ENCODE measurements around the gene CDX4. TPM values are rescaled to one million over a fixed set of nuclear protein-coding genes. Genes with fewer than 3 reads are reported as not detected.

The CDX4 gene, protein sequence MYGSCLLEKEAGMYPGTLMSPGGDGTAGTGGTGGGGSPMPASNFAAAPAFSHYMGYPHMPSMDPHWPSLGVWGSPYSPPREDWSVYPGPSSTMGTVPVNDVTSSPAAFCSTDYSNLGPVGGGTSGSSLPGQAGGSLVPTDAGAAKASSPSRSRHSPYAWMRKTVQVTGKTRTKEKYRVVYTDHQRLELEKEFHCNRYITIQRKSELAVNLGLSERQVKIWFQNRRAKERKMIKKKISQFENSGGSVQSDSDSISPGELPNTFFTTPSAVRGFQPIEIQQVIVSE
- not detected for total RNA-seq

DNA sequence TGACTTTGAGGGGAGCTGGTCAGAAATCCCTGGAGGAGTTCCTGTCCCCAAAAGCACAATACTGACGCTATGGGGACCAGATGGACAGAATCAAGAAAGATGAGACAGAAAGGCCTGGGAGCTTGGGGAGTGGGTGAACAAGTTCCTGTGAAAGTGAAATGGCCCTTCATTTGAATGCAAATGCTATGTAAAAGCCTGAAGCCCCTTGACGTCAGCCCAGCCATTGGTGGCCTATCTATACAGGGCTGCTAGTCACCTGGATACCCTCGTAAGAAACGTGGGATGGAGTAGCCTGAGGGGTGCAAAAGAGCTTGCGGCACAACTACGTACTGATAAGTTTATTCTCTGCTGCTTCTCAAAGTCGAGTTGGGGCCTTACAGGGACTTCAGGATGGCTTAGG lies at the start of gene CDX4:
Gene CDX4, plus strand, starts transcription at position 223 of the 400 bp plus-strand sequence. CDS start 201 bp downstream, outside the sequence.
- Histone ChIP-seq H3K9me3 (no peaks in the 10 kb centered on the region), H3K27ac (replicated peaks in 1 of 4) (no peak within 1 kb of the TSS), H3K27me3 (peaks cover 0 to 26% (median 8%) of the 10 kb centered on the region in 4 donors), H3K4me3 (no peak within 1 kb of the TSS), H3K36me3 (no peaks in the 10 kb centered on the region), H3K4me1 (peaks cover 0 to 6% (median 2%) of the 10 kb centered on the region in 4 donors)
- TF ChIP-seq POLR2A (IDR thresholded peaks at IDR 0.05; ENCODE audit: low read depth), result no peak
- TF ChIP-seq EP300 (IDR thresholded peaks at IDR 0.05), result no peak
- TF ChIP-seq POLR2AphosphoS5 (IDR thresholded peaks at IDR 0.05), result no peak
- TF ChIP-seq, protein P1, sequence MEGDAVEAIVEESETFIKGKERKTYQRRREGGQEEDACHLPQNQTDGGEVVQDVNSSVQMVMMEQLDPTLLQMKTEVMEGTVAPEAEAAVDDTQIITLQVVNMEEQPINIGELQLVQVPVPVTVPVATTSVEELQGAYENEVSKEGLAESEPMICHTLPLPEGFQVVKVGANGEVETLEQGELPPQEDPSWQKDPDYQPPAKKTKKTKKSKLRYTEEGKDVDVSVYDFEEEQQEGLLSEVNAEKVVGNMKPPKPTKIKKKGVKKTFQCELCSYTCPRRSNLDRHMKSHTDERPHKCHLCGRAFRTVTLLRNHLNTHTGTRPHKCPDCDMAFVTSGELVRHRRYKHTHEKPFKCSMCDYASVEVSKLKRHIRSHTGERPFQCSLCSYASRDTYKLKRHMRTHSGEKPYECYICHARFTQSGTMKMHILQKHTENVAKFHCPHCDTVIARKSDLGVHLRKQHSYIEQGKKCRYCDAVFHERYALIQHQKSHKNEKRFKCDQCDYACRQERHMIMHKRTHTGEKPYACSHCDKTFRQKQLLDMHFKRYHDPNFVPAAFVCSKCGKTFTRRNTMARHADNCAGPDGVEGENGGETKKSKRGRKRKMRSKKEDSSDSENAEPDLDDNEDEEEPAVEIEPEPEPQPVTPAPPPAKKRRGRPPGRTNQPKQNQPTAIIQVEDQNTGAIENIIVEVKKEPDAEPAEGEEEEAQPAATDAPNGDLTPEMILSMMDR (IDR thresholded peaks at IDR 0.05), result no peak
- WGBS, result 43% methylated on average over 7 of the region's 7 CpGs
- DNase-seq (ENCODE audit: extremely low spot score), result no peak
- intact Hi-C loops (cut with DNase I), result no loop called here

DNA sequence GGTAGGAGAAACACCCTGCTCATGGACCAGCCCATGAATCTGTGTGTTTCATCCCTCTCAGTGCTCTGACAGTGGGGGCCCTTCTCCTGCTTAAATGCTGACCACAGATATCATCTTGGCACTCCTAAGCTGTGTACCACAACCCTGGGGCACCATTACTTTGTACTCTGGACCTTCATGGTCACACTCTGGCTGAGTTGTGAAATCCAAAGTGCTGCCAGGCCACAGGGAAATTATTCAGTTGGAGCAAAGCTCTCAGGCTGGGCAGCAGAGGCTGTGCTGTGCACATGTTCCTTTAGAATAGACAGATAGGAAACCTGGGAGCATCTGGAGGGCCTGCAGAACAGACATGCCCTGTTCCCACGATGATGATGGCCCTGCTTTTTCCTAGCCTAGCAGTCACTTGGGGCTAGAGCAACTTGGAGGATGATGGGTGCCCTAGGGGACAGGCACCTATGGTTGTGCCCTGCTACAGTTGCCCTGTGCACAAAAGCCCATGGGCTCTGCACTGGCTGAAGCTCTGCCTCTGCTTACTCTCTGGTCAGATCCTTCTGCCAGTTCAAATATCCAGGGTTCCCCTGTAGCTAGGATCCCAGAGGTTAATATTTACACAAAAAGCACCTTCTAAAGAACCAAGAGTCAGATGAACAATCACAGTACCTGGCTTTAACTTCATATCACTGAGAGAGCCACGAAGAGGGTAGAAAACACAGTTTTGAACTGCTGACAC lies 48.5 kb upstream of the CDX4 start:
- no peak for DNase-seq (ENCODE audit: extremely low spot score)
- Histone ChIP-seq H3K9me3 (peaks cover 0 to 8% (median 0%) of the 10 kb centered on the region in 4 donors), H3K27me3 (no peaks in the 10 kb centered on the region), H3K4me3 (no peak overlapping the region), H3K4me1 (no peaks in the 10 kb centered on the region), H3K36me3 (no peaks in the 10 kb centered on the region), H3K27ac (replicated peaks in 1 of 4) (no peak overlapping the region)
- 43% methylated on average over 2 of the region's 2 CpGs for WGBS
- TF ChIP-seq POLR2AphosphoS5 (IDR thresholded peaks at IDR 0.05) (no peak), POLR2A (IDR thresholded peaks at IDR 0.05; ENCODE audit: low read depth) (no peak), EP300 (IDR thresholded peaks at IDR 0.05) (no peak)
- TF ChIP-seq, protein P1 (IDR thresholded peaks at IDR 0.05), result no peak
- intact Hi-C loops (cut with DNase I), result no loop called here

DNA sequence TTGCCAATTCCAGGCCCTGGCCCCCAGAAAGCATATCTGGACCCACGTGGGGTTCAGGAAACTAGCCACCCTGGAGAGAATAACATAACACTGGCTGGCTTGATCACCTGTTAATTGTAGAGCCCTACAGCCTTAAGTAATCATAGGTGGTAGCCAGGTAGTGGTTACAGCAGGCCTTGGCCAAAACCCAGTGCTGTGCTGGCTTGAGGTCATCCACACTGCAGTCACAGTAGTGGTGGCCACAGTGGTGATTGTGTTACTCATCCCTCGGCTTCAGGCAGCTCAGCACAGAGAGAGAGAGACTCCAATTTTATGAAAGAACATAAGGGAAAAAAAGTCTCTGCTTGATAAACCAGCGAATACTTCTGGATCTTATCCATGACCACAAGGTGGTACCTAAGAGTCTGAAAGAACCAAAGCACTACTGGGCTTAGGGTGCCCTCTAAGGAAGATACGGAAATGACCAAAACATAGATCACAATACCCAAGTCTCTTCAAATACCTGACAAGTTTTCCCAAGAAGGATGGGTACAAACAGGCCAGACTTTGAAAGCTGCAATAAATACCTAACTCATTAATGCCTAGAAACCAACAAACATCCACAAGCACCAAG lies 46.6 kb upstream of the CDX4 start:
- Histone ChIP-seq H3K36me3 (no peaks in the 10 kb centered on the region), H3K9me3 (no peaks in the 10 kb centered on the region), H3K27me3 (no peaks in the 10 kb centered on the region), H3K4me3 (no peak overlapping the region), H3K27ac (replicated peaks in 1 of 4) (no peak overlapping the region), H3K4me1 (no peaks in the 10 kb centered on the region)
- intact Hi-C loops (cut with DNase I), result no loop called here
- TF ChIP-seq POLR2A (IDR thresholded peaks at IDR 0.05; ENCODE audit: low read depth) (no peak), EP300 (IDR thresholded peaks at IDR 0.05) (no peak), POLR2AphosphoS5 (IDR thresholded peaks at IDR 0.05) (no peak)
- TF ChIP-seq, protein P1 (IDR thresholded peaks at IDR 0.05), result no peak
- 64% methylated on average over 3 of the region's 4 CpGs for WGBS
- no peak for DNase-seq (ENCODE audit: extremely low spot score)

DNA sequence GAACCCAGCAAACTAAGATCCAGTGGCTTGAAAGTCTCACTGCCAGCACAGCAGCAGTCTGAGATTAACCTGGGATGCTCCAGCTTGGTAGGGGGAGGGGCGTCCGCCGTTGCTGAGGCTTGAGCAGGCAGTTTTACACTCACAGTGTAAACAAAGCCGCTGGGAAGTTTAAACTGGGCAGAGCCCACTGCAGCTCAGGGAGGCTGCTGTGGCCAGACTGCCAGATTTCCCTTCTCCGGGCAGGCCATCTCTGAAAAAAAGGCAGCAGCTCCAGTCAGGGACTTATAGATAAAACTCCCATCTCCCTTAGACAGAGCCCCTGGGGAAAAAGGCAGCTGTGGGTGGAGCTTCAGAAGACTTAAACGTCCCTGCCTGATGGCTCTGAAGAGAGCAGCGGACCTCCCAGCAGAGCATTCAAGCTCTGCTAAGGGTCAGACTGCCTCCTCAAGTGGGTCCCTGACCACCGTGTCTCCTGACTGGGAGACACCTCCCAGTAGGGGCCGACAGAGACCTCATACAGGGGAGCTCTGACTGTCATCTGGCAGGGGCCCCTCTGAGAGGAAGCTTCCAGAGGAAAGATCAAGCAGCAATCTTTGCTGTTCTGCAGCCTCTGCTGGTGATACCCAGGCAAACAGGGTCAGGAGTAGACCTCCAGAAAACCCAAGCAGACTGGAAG lies 45.1 kb upstream of the CDX4 start:
- intact Hi-C loops (cut with DNase I), result no loop called here
- WGBS, result 28% methylated on average over 6 of the region's 9 CpGs
- H3K27ac ChIP-seq (replicated peaks in 1 of 4), result no peak overlapping the region

More for the DNA sequence above, 45.1 kb upstream of the CDX4 start:
- TF ChIP-seq, protein P1 (IDR thresholded peaks at IDR 0.05), result no peak
- TF ChIP-seq EP300 (IDR thresholded peaks at IDR 0.05) (no peak), POLR2AphosphoS5 (IDR thresholded peaks at IDR 0.05) (no peak), POLR2A (IDR thresholded peaks at IDR 0.05; ENCODE audit: low read depth) (no peak)
- no peak overlapping the region for H3K4me3 ChIP-seq
- no peak for DNase-seq (ENCODE audit: extremely low spot score)
- H3K4me1 ChIP-seq, result no peaks in the 10 kb centered on the region
- peaks cover 0 to 6% (median 0%) of the 10 kb centered on the region in 4 donors for H3K9me3 ChIP-seq
- no peaks in the 10 kb centered on the region for H3K36me3 ChIP-seq
- no peaks in the 10 kb centered on the region for H3K27me3 ChIP-seq

Data from esophagus muscularis mucosa (tissue), 4 donors.